UCSD-AML1 (cell line): ENCODE results near the gene CACNB4.
A peak's percentile ranks its signal among the peaks of the same experiment; 100 is the strongest.
"Not testable (repeated sequence)": the region's sequence is repeated elsewhere in the genome, so short reads cannot be mapped to it uniquely, and the experiment has no call there.

ENCODE experiments used
- DNase-seq: peaks from one replicate; lab custom pipeline; 2025; ENCODE audit not compliant: unreplicated experiment; lab: John Stamatoyannopoulos, UW

CACNB4 gene

GRCh38 chr2:152098496-152099366, at the start of gene CACNB4:
Gene CACNB4, minus strand, starts transcription at chr2:152099044.
- peak; percentile 57 for DNase-seq

- DNase-seq = peak; percentile 9
These were observed 35.8 kb upstream of the CACNB4 start for GRCh38 chr2:152134488-152135280.

GRCh38 chr2:152132306-152132705, 33.5 kb upstream of the CACNB4 start:
- no peak for DNase-seq

- DNase-seq = no peak
These were observed 28.8 kb upstream of the CACNB4 start for GRCh38 chr2:152127628-152128027.

- no peak for DNase-seq
These were observed 27.8 kb upstream of the CACNB4 start for GRCh38 chr2:152126664-152127063.

- DNase-seq = no peak
These were observed 23.3 kb upstream of the CACNB4 start for GRCh38 chr2:152122161-152122560.

GRCh38 chr2:152120430-152120829, 21.6 kb upstream of the CACNB4 start:
- DNase-seq = no peak

- no peak for DNase-seq
These were observed 17.1 kb upstream of the CACNB4 start for GRCh38 chr2:152115952-152116351.

GRCh38 chr2:152114366-152114765, 15.5 kb upstream of the CACNB4 start:
- DNase-seq = no peak

- not testable (repeated sequence) for DNase-seq
These were observed 8.3 kb upstream of the CACNB4 start for GRCh38 chr2:152107140-152107539.

- DNase-seq = no peak
These were observed 7.6 kb upstream of the CACNB4 start for GRCh38 chr2:152106464-152106863.

- DNase-seq = no peak
These were observed 4.4 kb upstream of the CACNB4 start for GRCh38 chr2:152103271-152103670.

GRCh38 chr2:152100961-152101360, 2.1 kb upstream of the CACNB4 start:
- no peak for DNase-seq

- peak; percentile 38 for DNase-seq
These were observed 665 bp upstream of the CACNB4 start for GRCh38 chr2:152099367-152100050.

- DNase-seq = peak; percentile 33
These were observed 896 bp downstream of the CACNB4 start for GRCh38 chr2:152097801-152098495.

- peak; percentile 26 for DNase-seq
These were observed 1.5 kb downstream of the CACNB4 start for GRCh38 chr2:152097290-152097800.

GRCh38 chr2:152095146-152095545, 3.7 kb downstream of the CACNB4 start:
- DNase-seq = no peak

- DNase-seq = no peak
These were observed 4.8 kb downstream of the CACNB4 start for GRCh38 chr2:152094014-152094413.

- no peak for DNase-seq
These were observed 5.4 kb downstream of the CACNB4 start for GRCh38 chr2:152093464-152093863.

GRCh38 chr2:152092095-152092494, 6.7 kb downstream of the CACNB4 start:
- DNase-seq = no peak

- not testable (repeated sequence) for DNase-seq
These were observed 8.1 kb downstream of the CACNB4 start for GRCh38 chr2:152090726-152091125.
